OCI-M1 (cell line): ENCODE results near the gene ZFP69B.

Experiments used
- DNase-seq: peaks from one replicate; lab custom pipeline; 2025; lab: John Stamatoyannopoulos, UW

ZFP69B gene

GRCh38 chr1:40449684-40450494 is at the start of gene ZFP69B:
TSS of gene ZFP69B (plus strand) at chr1:40450476. CDS start at chr1:40450962, 486 bp downstream.
- peak; percentile 94 for DNase-seq

DNA sequence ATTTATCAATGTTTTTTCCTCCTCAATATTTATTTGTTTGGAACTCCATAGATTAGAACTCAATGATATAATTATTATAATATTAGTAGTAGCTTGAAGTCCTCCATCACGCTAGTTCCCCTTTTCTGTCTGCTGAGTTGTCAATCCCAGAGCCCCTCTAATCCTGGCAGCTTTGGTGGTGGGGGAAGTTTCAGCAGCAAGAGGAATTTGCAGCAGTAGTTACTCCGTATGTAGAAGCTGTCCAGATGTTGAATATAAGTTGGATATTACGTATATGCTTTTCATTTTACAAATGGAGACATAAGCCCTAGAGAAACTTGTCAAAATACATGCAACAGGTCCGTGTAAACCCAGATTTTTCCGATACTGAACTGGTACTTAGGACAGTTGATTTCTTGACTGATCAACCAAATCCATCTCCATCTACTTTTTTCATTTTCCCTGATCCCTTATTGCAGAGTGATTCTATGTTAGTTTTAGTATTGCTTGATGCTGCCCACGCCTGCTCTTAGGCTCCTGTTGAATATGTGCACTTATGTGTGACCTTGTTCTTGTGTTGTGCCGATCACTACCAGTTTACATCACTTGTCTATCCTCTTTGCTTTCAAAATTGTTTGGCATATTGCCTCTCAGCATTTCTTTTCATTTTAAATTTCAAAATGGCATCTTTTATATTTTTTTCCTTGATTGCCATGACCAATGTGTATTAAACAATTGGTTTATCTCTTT is 48.6 kb upstream of the ZFP69B start:
- DNase-seq: no peak

DNA sequence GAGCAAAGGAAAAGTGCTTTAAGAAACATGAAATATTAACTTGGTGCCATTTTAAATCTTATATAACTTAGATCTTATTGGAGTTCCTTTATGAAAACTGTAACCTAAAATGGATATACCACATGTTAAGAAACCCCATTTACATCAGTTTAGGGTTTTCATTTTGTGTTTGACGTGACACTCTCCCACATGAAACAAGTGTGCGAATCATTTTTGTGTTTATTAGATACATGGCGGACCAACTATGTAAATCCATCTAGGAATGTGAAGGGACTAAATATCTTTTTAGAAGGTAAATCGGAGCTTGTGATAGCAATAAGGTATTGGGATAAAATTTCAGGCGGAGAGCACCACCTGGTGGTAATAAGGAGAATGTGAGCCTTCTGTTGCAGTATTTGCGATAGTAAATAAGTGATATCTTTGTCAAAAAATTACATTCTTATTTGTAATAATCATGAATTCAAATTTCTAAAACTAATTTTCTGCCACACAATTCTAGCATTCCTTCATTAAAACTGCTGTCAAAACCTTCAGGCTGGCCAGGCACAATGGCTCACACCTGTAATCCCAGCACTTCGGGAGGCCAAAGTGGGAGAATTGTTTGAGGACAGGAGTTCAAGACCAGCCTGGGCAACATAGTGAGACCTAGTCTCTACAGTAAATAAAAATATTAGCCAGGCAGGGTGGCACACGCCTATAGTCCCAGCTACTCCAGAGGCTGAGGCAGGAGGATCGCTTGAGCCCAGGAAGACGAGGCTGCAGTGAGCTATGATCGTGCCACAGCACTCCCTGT is 45.4 kb upstream of the ZFP69B start:
- peak; percentile 78 for DNase-seq

DNA sequence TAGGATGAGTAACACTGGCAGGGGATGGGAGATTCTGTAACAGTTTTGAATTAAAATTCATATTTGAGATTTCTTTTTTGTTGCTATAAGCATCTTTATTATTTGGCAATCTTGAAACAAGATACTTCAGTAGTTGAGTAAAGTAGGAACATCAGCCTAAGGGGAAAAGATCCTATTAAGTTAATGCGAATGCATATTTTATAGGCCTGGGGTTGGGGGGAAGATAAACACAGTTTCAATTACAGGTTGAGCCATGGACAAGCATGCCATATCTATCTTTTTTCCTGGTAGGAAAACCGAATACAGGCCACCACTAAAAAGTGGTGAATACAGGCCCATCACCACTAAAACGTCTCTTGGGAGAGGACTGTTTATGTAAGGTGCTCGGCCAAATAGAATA is 44.5 kb upstream of the ZFP69B start:
- DNase-seq: no peak

- no peak for DNase-seq
These were observed 42.8 kb upstream of the ZFP69B start for GRCh38 chr1:40407453-40407852.

- no peak for DNase-seq
These were observed 40.8 kb upstream of the ZFP69B start for GRCh38 chr1:40409467-40409866.

GRCh38 chr1:40411294-40411693 is 39.0 kb upstream of the ZFP69B start:
- DNase-seq: no peak

DNA sequence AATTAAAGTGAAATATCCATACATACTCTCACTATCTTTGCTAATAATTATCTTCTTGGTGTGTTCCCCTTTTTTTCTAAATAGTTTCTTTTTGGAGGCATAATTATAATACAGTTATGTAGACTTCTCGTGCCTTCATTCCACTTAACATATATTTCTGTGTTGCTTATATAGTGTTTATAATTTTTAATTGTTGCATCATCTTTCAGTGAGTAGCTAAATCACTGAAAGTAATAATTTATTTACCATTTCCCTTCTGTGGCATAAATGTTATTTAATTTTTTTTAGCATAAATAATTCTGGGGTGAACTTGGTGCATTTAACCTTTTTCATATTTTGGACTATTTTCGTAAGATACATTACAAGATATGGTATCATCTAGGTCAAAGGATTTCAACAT is 38.4 kb upstream of the ZFP69B start:
- no peak for DNase-seq

- DNase-seq: no peak
These were observed 36.6 kb upstream of the ZFP69B start for GRCh38 chr1:40413527-40414252.

- DNase-seq: no peak
These were observed 35.9 kb upstream of the ZFP69B start for GRCh38 chr1:40414331-40414730.

GRCh38 chr1:40416709-40417108 is 33.6 kb upstream of the ZFP69B start:
- DNase-seq: no peak

- peak; percentile 21 for DNase-seq
These were observed 28.6 kb upstream of the ZFP69B start for GRCh38 chr1:40421431-40422384.

GRCh38 chr1:40422630-40423263 is 27.5 kb upstream of the ZFP69B start:
- DNase-seq: no peak

DNA sequence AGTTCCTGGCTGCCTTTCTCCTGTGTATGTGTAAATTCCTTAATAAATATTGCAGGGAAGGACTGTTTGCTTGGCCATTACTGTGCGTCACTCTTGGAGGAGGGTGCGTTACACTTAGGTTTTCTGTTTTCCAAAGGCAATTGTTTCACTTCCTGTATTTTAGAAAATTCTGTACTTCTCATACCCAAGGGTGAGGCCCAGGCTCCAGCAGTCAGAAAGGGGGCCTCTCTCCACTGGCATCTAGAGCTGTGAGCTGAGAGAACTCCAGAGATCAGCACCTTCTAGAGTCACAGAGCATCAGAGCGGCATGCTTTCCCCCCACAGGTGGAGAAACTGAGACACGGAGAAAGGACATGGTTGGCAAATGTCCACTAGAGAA is 27.0 kb upstream of the ZFP69B start:
- DNase-seq: no peak

GRCh38 chr1:40423951-40424618 is 26.2 kb upstream of the ZFP69B start:
- DNase-seq: no peak

GRCh38 chr1:40425198-40425597 is 25.1 kb upstream of the ZFP69B start:
- DNase-seq: no peak

GRCh38 chr1:40431385-40431784 is 18.9 kb upstream of the ZFP69B start:
- DNase-seq: no peak

DNA sequence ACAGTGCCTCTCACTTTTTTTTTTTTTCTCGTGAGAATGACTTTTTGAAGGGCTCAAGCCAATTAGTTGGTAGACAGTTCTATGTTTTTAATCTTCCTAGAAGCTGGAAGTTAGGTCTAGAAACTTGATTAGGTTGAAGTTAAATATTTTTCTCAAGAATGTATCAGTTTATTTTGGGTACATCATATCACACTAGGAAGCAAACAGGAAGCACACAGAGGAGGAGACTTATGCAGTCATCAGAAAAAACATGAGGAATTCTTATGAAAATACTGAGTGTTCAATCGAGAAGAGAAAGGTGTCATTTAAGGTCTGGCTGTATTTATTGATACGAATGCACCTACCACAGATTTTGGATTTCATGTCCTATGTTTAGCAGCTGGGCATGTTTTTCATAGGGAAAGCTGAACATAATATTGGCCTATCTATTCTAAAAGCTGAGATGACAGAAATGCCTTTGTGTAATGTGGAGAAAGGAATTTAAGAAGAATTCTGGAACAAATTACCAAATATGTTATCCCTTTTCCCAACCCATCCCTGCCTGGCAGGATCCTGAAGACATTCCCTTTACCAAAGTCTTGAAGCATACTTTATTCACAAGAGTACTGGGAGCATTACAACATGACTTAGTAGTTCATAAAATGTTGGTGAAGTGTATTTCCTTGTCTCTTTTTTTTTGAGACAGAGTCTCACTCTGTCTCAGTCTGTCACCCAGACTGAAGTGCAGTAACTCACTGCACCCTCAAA is 17.5 kb upstream of the ZFP69B start:
- DNase-seq: no peak

- DNase-seq: no peak
These were observed 14.8 kb upstream of the ZFP69B start for GRCh38 chr1:40435471-40435870.
